Upper lobe of right lung (tissue), 1 donor: ENCODE data around the gene LAMTOR3. TPM values are rescaled to one million over a fixed set of nuclear protein-coding genes. Genes with fewer than 3 reads are reported as not detected.

Source experiments
- ATAC-seq: fragments of 200-7000 bp; cut with Tn5 transposase; one replicate; pipeline ENCODE4 v1.9.1; 2020; ENCODE audit warnings: mild to moderate bottlenecking, moderate library complexity
- DNase-seq: peaks from one replicate; pipeline ENCODE4 v3.0.0-alpha.2; 2020
- H3K27ac ChIP-seq: fragments of 200-600 bp; one replicate; pipeline ENCODE4 v1.8.0; 2022
- H3K27me3 ChIP-seq: fragments of 200-600 bp; one replicate; pipeline ENCODE4 v1.8.0; 2022; ENCODE audit warnings: mild to moderate bottlenecking
- H3K36me3 ChIP-seq: fragments of 200-600 bp; one replicate; pipeline ENCODE4 v1.8.0; 2022
- H3K4me1 ChIP-seq: fragments of 200-600 bp; one replicate; pipeline ENCODE4 v1.8.0; 2022
- H3K4me3 ChIP-seq: fragments of 200-600 bp; one replicate; pipeline ENCODE4 v1.8.0; 2022; ENCODE audit warnings: mild to moderate bottlenecking
- H3K9me3 ChIP-seq: fragments of 200-600 bp; one replicate; pipeline ENCODE4 v1.8.0; 2022
- CTCF ChIP-seq: fragments of 200-600 bp; IDR thresholded peaks from one replicate; pipeline ENCODE4 v1.8.0; 2022; ENCODE audit warnings: antibody characterized with exemption
- intact Hi-C: fragments of 100-400 bp; cut with DNase I; formaldehyde crosslinking; loops from one replicate; pipeline ENCODE4 v1.11.0; 2022
- total RNA-seq: library from RNA; stranded (reverse); fragmentation: NEBNext Ultra II Directional; extraction: Animal tissue kit (Norgen Biotek cat#: 25700); gene quantifications from one replicate; pipeline ENCODE4 v1.2.1, GENCODE V29; 2021
- donor health status: DM: no; HTN: yes; CAD: no; lungs with severe emphysema.

The LAMTOR3 gene
- total RNA-seq, 1 donor from 2014 or later: 43.5 TPM

- H3K27me3 ChIP-seq: no peaks in the 10 kb centered on the region
- H3K27ac ChIP-seq: no peak overlapping the region
- intact Hi-C loops: no loop called here
- DNase-seq: no peak
- no peaks in the 10 kb centered on the region for H3K4me1 ChIP-seq
- no peak for ATAC-seq
- peaks cover 75% of the 10 kb centered on the region for H3K36me3 ChIP-seq
- no peak overlapping the region for H3K4me3 ChIP-seq
- no peak for TF ChIP-seq CTCF
- no peaks in the 10 kb centered on the region for H3K9me3 ChIP-seq
Measured at GRCh38 chr4:99878604-99879003, 15.6 kb downstream of the LAMTOR3 start.

- ATAC-seq (no peak), DNase-seq (no peak)
- Histone ChIP-seq H3K36me3 (peaks cover 60% of the 10 kb centered on the region), H3K9me3 (no peaks in the 10 kb centered on the region), H3K27ac (no peak overlapping the region), H3K4me3 (no peak overlapping the region), H3K4me1 (no peaks in the 10 kb centered on the region), H3K27me3 (no peaks in the 10 kb centered on the region)
- intact Hi-C loops: no loop called here
- TF ChIP-seq CTCF: no peak
Measured at GRCh38 chr4:99876946-99877345, 17.3 kb downstream of the LAMTOR3 start.

DNA sequence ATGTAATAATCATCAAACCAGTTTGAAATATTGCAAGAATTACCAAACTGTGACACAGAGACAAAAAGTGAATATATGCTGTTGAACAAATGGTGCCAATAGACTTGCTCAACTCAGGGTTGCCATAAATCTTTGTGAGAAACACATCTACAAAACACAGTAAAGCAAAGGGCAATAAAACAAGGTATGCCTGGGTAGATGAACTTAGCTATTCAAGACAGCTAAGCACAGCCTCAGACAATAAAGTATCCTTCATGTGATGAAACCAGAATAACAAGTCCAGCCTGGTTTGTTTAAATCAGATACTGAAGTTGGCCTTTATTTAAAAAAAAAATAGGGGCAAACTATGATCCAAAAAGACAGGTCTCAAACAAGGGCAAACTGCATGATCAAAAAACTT lies 19.2 kb downstream of the LAMTOR3 start:
- Histone ChIP-seq H3K27ac (no peak overlapping the region), H3K4me3 (no peak overlapping the region), H3K9me3 (no peaks in the 10 kb centered on the region), H3K27me3 (no peaks in the 10 kb centered on the region), H3K36me3 (peaks cover 41% of the 10 kb centered on the region), H3K4me1 (no peaks in the 10 kb centered on the region)
- ATAC-seq: no peak
- DNase-seq: no peak
- intact Hi-C loops: no loop called here
- TF ChIP-seq CTCF: no peak

GRCh38 chr4:99872570-99872969 lies 21.7 kb downstream of the LAMTOR3 start:
- Histone ChIP-seq H3K9me3 (no peaks in the 10 kb centered on the region), H3K36me3 (peaks cover 17% of the 10 kb centered on the region), H3K4me1 (no peaks in the 10 kb centered on the region), H3K27ac (no peak overlapping the region), H3K4me3 (no peak overlapping the region), H3K27me3 (no peaks in the 10 kb centered on the region)
- ATAC-seq (no peak), DNase-seq (no peak)
- intact Hi-C loops: no loop called here
- TF ChIP-seq CTCF: no peak

DNA sequence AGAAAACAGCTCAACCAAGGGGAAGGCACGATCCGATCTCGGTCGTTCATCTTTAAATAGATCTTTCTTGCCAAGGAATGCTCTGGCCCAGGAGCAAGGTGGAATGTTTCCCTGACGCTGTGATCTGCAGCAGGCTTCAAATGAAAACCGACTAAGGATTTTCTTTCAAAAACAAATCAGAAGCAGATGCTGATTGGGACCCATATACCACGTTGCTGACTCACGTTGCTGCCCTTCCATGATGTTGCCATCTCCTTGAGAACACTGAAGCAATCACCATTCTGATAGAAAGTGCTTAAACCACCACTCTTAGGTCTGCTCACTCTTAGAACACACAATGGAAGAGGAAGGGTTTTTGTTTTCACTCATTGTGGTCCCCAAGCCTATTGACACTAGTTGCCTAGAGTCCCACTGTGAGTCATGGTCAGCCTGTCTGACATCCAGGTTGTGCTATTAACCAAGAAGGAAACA lies 26.1 kb downstream of the LAMTOR3 start:
- intact Hi-C loops: no loop called here
- no peaks in the 10 kb centered on the region for H3K36me3 ChIP-seq
- H3K27ac ChIP-seq: no peak overlapping the region
- ATAC-seq (no peak), DNase-seq (no peak)
- no peak overlapping the region for H3K4me3 ChIP-seq
- H3K27me3 ChIP-seq: no peaks in the 10 kb centered on the region
- H3K4me1 ChIP-seq: no peaks in the 10 kb centered on the region
- H3K9me3 ChIP-seq: no peaks in the 10 kb centered on the region
- TF ChIP-seq CTCF: no peak

- Histone ChIP-seq H3K27me3 (no peaks in the 10 kb centered on the region), H3K27ac (no peak overlapping the region), H3K4me3 (no peak overlapping the region), H3K9me3 (no peaks in the 10 kb centered on the region), H3K36me3 (no peaks in the 10 kb centered on the region), H3K4me1 (no peaks in the 10 kb centered on the region)
- intact Hi-C loops: no loop called here
- DNase-seq (no peak), ATAC-seq (no peak)
- no peak for TF ChIP-seq CTCF
Measured at GRCh38 chr4:99863804-99864203, 30.4 kb downstream of the LAMTOR3 start.
